ENCODE measurements around the gene FOXP1.

Gene FOXP1

GRCh38 chr3:70990723-70991122 is 592.8 kb downstream of the FOXP1 start:
- Histone ChIP-seq H3K36me3 (ENCODE audit: control insufficient read depth, insufficient read depth, low read length) (no peaks in the 10 kb centered on the region), H3K4me3 (replicated peaks; ENCODE audit: low read depth, low read length) (no peak overlapping the region), H3K27me3 (replicated peaks; ENCODE audit: control insufficient read depth, insufficient read depth, low read length) (no peaks in the 10 kb centered on the region)
- TF ChIP-seq CTCF (IDR thresholded peaks at IDR 0.05; ENCODE audit: insufficient read depth, low read length, poor library complexity, severe bottlenecking): no peak
- no peak for DNase-seq (ENCODE audit: extremely low read depth, insufficient read length)

DNA sequence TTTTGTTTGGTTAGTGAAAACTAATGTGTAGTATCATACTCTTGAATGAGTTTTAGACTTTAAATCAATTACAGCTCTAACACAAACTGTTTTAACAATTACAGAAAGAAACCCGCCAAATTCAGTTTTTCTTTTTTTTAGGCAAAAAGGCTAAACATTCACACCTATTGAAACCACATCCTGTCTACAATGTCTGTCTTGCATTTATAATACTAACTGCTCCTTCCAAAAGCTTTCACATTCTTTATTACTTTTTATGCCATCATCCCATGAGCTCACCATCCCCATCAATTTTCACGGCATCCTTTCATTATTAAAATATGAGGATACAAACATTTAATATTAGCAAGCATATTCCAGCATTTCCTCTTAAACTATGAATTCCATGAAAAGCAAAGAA is 593.3 kb downstream of the FOXP1 start:
- DNase-seq (ENCODE audit: extremely low read depth, insufficient read length): no peak
- no peaks in the 10 kb centered on the region for H3K27me3 ChIP-seq (replicated peaks; ENCODE audit: control insufficient read depth, insufficient read depth, low read length)
- no peak for TF ChIP-seq CTCF (IDR thresholded peaks at IDR 0.05; ENCODE audit: insufficient read depth, low read length, poor library complexity, severe bottlenecking)
- no peaks in the 10 kb centered on the region for H3K36me3 ChIP-seq (ENCODE audit: control insufficient read depth, insufficient read depth, low read length)
- no peak overlapping the region for H3K4me3 ChIP-seq (replicated peaks; ENCODE audit: low read depth, low read length)

- no peaks in the 10 kb centered on the region for H3K36me3 ChIP-seq (ENCODE audit: control insufficient read depth, insufficient read depth, low read length)
- no peak for TF ChIP-seq CTCF (IDR thresholded peaks at IDR 0.05; ENCODE audit: insufficient read depth, low read length, poor library complexity, severe bottlenecking)
- no peaks in the 10 kb centered on the region for H3K27me3 ChIP-seq (replicated peaks; ENCODE audit: control insufficient read depth, insufficient read depth, low read length)
- H3K4me3 ChIP-seq (replicated peaks; ENCODE audit: low read depth, low read length): no peak overlapping the region
- DNase-seq (ENCODE audit: extremely low read depth, insufficient read length): no peak
These were observed 594.4 kb downstream of the FOXP1 start for GRCh38 chr3:70989174-70989573.

- no peak overlapping the region for H3K4me3 ChIP-seq (replicated peaks; ENCODE audit: low read depth, low read length)
- TF ChIP-seq CTCF (IDR thresholded peaks at IDR 0.05; ENCODE audit: insufficient read depth, low read length, poor library complexity, severe bottlenecking): no peak
- DNase-seq (ENCODE audit: extremely low read depth, insufficient read length): no peak
These were observed 595.4 kb downstream of the FOXP1 start for GRCh38 chr3:70988111-70988510.

GRCh38 chr3:70985572-70985971 is 598.0 kb downstream of the FOXP1 start:
- Histone ChIP-seq H3K27me3 (replicated peaks; ENCODE audit: control insufficient read depth, insufficient read depth, low read length) (no peaks in the 10 kb centered on the region), H3K36me3 (ENCODE audit: control insufficient read depth, insufficient read depth, low read length) (no peaks in the 10 kb centered on the region), H3K4me3 (replicated peaks; ENCODE audit: low read depth, low read length) (no peak overlapping the region)
- no peak for DNase-seq (ENCODE audit: extremely low read depth, insufficient read length)
- no peak for TF ChIP-seq CTCF (IDR thresholded peaks at IDR 0.05; ENCODE audit: insufficient read depth, low read length, poor library complexity, severe bottlenecking)

More at GRCh38 chr3:70988111-70988510, 595.4 kb downstream of the FOXP1 start:
- Histone ChIP-seq H3K27me3 (replicated peaks; ENCODE audit: control insufficient read depth, insufficient read depth, low read length) (no peaks in the 10 kb centered on the region), H3K36me3 (ENCODE audit: control insufficient read depth, insufficient read depth, low read length) (no peaks in the 10 kb centered on the region)

- DNase-seq (ENCODE audit: extremely low read depth, insufficient read length): no peak
- Histone ChIP-seq H3K36me3 (ENCODE audit: control insufficient read depth, insufficient read depth, low read length) (no peaks in the 10 kb centered on the region), H3K27me3 (replicated peaks; ENCODE audit: control insufficient read depth, insufficient read depth, low read length) (no peaks in the 10 kb centered on the region), H3K4me3 (replicated peaks; ENCODE audit: low read depth, low read length) (no peak overlapping the region)
- no peak for TF ChIP-seq CTCF (IDR thresholded peaks at IDR 0.05; ENCODE audit: insufficient read depth, low read length, poor library complexity, severe bottlenecking)
These were observed 598.6 kb downstream of the FOXP1 start for GRCh38 chr3:70984776-70985482.
